IPS-18c (cell line): Measurements from ENCODE around the gene MRPL4.

Source experiments
- H3K4me3 ChIP-seq: 2 replicates; pipeline ENCODE4 v1.7.0; 2013; ENCODE audit warnings: low read depth, mild to moderate bottlenecking, low read length, moderate library complexity; ENCODE audit not compliant: insufficient read depth
- H3K9me3 ChIP-seq: one replicate; pipeline ENCODE4 v1.6.1; 2013; ENCODE audit warnings: mild to moderate bottlenecking, low read length, moderate library complexity; ENCODE audit not compliant: control insufficient read depth, insufficient read depth

Gene MRPL4

GRCh38 chr19:10291554-10292205, 39.7 kb downstream of the MRPL4 start:
- Histone ChIP-seq H3K4me3 (peak overlapping the region; percentile 60), H3K9me3 (peaks cover 5% of the 10 kb centered on the region)

DNA sequence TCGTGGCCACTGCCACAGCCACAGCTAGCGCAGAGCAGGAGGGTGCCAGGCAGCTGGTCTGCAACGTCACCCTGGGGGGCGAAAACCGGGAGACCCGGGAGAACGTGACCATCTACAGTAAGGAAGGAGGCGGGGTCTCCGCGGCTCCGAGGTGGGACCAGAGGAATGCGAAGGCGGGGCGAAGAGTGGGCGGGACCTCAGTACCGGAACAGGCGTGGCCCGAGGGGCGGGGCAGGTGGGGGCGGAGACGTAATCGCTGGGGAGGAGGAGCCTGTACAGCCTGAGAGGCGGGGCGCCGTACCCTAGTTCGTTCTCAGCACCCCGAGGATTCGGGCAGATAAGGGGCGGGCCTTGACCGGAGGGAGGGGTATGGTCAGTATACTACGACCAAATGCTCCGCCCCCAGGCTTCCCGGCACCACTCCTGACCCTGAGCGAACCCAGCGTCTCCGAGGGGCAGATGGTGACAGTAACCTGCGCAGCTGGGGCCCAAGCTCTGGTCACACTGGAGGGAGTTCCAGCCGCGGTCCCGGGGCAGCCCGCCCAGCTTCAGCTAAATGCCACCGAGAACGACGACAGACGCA, 40.3 kb downstream of the MRPL4 start:
- H3K4me3 ChIP-seq, result peak overlapping the region; percentile 60
- peaks cover 5% of the 10 kb centered on the region for H3K9me3 ChIP-seq

- peak overlapping the region; percentile 55 for H3K4me3 ChIP-seq
- H3K9me3 ChIP-seq, result peaks cover 5% of the 10 kb centered on the region
These were observed 41.0 kb downstream of the MRPL4 start for GRCh38 chr19:10292789-10293636.

- Histone ChIP-seq H3K9me3 (peaks cover 5% of the 10 kb centered on the region), H3K4me3 (no peak overlapping the region)
These were observed 41.8 kb downstream of the MRPL4 start for GRCh38 chr19:10293637-10294367.

GRCh38 chr19:10294368-10294697, 42.3 kb downstream of the MRPL4 start:
- H3K9me3 ChIP-seq, result peaks cover 5% of the 10 kb centered on the region
- H3K4me3 ChIP-seq, result no peak overlapping the region

DNA sequence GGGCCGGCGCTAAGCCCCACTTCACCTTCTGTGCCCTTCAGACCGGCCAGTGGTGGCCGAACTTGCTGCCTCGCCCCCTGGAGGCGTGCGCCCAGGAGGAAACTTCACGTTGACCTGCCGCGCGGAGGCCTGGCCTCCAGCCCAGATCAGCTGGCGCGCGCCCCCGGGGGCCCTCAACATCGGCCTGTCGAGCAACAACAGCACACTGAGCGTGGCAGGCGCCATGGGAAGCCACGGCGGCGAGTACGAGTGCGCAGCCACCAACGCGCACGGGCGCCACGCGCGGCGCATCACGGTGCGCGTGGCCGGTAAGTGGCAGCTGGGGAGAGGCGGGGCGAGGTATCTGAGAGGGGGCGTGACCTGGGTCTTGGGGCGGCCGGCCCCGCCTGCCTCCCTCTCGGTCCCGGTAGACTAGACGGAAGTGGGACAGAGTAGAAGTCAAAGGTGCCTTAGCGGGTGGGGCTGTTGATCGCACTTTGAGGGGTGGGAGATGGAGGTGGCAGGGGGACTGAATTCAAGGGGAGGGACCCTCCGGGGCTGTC, 43.4 kb downstream of the MRPL4 start:
- Histone ChIP-seq H3K9me3 (peaks cover 5% of the 10 kb centered on the region), H3K4me3 (peak overlapping the region; percentile 46)

- peaks cover 5% of the 10 kb centered on the region for H3K9me3 ChIP-seq
- peak overlapping the region; percentile 46 for H3K4me3 ChIP-seq
These were observed 44.0 kb downstream of the MRPL4 start for GRCh38 chr19:10295847-10296591.

DNA sequence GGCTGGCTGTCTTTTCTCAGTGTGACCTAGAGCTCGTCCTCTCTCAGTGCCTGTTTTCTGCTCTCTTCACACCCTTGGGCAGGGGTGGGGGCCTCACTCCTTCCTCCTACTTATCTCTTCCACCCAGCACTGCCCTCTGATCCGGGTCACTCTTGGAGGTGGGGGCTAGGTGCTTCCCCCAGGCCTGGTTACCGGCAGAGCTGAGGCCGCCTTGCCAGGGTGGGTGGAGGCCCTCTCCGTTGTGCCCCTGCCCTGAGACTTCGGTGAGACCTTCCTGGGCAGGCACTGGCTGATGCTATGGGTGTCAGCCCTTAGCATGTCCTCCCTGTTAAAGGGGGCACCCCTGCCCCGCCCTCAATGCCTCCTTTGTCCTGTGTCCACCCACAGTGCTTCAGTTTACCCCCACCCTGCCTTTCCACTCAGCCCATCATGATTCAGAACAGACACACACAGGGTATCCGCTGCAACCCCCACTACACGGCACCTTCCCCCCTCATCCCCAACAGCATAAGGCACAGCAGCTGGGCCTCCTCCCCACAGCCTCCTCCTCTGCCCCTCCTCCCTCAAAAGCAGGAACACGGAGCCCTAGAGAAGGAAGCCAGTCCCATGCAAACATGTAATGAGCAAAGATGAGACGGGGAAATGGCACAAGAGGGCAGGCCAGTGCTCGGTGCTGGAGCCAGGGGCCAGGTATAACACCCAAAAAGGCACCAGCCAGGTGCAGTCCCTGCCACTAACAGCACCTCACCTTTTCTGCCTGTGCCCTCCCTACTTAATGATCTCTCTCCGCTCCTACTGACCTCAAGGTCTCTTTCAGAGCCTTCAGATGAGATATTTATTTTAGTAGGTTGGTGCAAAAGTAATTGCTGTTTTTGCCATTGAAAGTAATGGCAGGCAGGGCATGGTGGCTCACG, 47.8 kb downstream of the MRPL4 start:
- H3K9me3 ChIP-seq, result peaks cover 2% of the 10 kb centered on the region
- H3K4me3 ChIP-seq, result no peak overlapping the region

GRCh38 chr19:10305139-10305806, 53.3 kb downstream of the MRPL4 start:
- H3K4me3 ChIP-seq, result no peak overlapping the region
- no peaks in the 10 kb centered on the region for H3K9me3 ChIP-seq

- H3K9me3 ChIP-seq, result no peaks in the 10 kb centered on the region
- H3K4me3 ChIP-seq, result no peak overlapping the region
These were observed 54.3 kb downstream of the MRPL4 start for GRCh38 chr19:10306327-10306726.

- Histone ChIP-seq H3K9me3 (no peaks in the 10 kb centered on the region), H3K4me3 (no peak within 1 kb of the TSS)
These were observed 57.4 kb downstream of the MRPL4 start, which contains the start of gene ZGLP1 for GRCh38 chr19:10309423-10309822. Gene ZGLP1 (minus strand): TSS chr19:10309815.
